Tibial nerve (tissue), 4 donors: Measurements from ENCODE around the gene CD300LD.

Source experiments
- EP300 ChIP-seq, 2 donors: sonication (generic); formaldehyde crosslinking; IDR thresholded peaks; one replicate each; pipeline ENCODE4 v1.6.1; 2017; ENCODE audit warnings: antibody characterized with exemption in 2 of 2, mild to moderate bottlenecking in 1 of 2
- POLR2A ChIP-seq, 2 donors: fragments of 450-650 bp; IDR thresholded peaks; one replicate each; pipeline ENCODE4 v1.6.1; 2017; ENCODE audit warnings: antibody characterized with exemption in 2 of 2, mild to moderate bottlenecking in 2 of 2, moderate library complexity in 2 of 2
- TF ChIP-seq, protein P1 (sequence below), 5 experiments: fragments of 200-600 bp in 3 of 5; fragments of 450-650 bp in 2 of 5; sonication (generic) in 3 of 5; IDR thresholded peaks; one replicate each; pipeline ENCODE4 v1.5.1; 2016 to 2019; ENCODE audit warnings: antibody characterized with exemption in 5 of 5, mild to moderate bottlenecking in 3 of 5, moderate library complexity in 2 of 5

DNA sequence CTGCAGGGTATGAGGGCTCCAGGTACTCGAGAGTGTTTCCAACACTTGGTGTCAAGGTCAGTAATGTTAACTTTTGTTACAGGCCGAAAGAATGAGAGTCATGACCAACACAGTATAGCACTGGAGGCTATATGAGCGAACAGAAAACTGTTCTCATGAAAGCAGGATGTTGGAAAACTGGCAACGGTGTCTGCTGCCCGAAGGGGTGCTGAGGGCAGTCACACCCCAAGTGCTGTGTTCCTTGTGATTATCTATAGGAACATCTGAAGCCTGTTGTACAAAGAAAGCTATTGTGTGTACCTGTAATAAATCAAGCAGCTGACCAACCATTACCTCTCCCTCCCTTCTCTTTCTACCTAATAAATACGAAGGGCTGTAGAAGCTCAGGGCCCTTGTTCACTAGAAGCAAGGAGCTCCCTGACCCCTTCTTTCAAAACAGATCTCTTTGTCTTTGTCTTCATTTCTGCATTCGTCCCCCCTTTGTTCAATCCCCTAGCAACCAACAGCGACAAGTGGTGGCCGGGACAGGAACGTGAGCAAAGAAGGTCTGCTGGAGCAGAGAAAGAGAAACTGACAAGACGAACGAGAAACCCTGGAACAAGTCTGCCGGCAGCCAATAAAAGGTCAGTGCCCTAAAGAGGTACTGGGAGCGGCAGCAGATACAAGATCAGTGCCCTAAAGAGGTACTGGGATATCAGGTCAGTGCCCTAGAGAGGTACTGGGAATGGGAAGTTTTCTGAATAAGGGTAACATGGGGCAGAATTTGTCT is 7.6 kb downstream of the CD300LD start:
- TF ChIP-seq POLR2A (IDR thresholded peaks at IDR 0.05) (no peak), EP300 (IDR thresholded peaks at IDR 0.05) (no peak)
- TF ChIP-seq, protein P1, sequence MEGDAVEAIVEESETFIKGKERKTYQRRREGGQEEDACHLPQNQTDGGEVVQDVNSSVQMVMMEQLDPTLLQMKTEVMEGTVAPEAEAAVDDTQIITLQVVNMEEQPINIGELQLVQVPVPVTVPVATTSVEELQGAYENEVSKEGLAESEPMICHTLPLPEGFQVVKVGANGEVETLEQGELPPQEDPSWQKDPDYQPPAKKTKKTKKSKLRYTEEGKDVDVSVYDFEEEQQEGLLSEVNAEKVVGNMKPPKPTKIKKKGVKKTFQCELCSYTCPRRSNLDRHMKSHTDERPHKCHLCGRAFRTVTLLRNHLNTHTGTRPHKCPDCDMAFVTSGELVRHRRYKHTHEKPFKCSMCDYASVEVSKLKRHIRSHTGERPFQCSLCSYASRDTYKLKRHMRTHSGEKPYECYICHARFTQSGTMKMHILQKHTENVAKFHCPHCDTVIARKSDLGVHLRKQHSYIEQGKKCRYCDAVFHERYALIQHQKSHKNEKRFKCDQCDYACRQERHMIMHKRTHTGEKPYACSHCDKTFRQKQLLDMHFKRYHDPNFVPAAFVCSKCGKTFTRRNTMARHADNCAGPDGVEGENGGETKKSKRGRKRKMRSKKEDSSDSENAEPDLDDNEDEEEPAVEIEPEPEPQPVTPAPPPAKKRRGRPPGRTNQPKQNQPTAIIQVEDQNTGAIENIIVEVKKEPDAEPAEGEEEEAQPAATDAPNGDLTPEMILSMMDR (IDR thresholded peaks at IDR 0.05) = no peak
